Stimulated activated naive CD4-positive, alpha-beta T cell treated with Interleukin-2 at 50 U/mL for 16 hours (primary cell): ENCODE results near the gene XKR7.

Source experiments
- DNase-seq: peaks from one replicate; lab custom pipeline; 2025; lab: John Stamatoyannopoulos, UW

The XKR7 gene

DNA sequence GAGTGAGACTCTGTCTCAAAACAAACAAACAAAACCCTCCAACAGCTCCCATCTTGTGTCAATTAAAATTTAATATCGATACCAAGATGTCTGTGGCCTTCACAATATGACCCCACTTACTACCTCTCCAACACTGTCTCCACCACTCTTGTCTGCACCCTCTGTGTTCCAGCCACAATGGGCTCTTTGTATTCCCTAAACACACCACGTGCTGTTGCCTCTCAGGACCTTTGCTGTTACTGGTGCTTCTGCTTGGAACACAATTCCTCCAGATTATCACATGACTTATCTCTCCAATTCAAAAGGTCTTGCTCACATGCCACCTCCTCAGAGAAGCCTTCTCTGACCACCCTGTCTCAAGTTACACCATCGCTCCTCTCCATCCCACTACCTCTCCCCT lies 78.0 kb downstream of the XKR7 start:
- no peak for DNase-seq

DNA sequence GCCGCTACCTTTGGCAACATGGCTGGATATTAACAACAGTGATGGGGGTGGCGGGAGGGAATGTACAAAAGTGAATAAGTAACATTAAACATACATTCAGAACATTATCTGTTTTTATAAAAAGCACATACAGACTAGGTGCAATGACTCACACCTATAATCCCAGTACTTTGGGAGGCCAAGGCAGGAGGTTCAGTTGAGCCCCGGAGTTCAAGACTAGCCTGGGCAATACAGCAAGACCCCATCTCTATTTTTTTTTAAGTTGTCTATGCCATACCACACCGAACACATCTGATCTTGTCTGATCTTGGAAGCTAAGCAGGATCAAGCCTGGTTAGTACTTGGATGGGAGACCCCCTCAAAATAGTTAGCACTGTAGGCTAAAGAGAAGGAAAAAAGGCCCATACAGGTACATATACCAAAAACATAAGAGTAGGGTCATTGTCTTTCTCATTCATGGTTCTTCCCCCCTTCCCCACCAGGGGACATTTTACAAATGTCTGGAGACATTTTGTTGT lies 82.4 kb downstream of the XKR7 start:
- DNase-seq, result no peak

DNA sequence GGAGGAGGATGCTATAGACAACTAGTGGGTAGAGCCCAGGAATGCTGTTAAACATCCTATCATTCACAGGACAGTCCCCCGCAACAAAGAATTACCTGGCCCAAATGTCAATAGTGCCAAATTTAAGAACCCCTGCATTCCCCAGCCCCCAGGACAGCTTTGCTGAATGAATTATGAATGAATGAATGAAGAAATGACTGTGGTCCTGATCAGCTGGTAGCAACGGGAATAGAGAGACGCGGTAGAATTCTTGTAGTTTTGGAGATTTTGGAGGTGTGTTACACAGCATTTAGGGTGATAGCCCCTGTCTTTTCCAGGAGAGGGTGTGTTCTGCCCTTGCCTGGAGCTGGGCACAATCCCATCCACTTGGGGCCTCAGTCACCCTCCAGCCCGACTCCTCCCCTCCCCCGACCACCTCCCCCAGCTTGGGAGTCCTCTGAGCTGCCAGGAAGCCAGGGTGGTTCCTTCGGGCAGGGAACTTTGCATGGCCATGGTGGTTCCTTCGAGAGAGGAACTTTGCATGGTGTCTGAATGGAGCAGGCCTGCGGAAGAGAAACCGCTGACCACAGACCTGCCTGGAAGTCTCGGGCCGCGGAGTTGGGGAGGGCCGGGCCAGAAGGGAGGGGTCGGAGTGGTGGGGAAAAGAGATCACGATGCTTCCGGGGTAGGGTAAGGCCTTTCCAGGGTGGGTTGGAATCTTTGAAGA lies 83.1 kb downstream of the XKR7 start:
- DNase-seq, result no peak

DNA sequence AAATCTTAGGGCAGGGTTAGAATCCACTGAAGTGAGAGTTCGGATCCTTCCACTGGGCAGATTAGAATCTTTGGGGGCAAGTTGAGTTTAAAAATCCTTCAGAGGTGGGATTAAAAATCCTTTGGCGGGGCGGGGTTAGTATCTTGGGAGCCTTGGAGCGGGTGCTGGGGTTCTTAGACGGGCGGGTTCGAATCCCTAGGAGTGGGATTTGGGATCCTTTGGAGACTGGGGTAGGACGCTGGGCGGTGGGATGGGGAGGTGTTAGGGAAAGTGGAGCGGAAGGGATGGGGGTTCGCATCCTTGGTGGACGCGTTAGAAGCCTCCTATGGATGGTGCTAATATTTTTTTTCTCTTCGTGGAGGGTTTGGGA lies 83.8 kb downstream of the XKR7 start:
- DNase-seq, result no peak

DNA sequence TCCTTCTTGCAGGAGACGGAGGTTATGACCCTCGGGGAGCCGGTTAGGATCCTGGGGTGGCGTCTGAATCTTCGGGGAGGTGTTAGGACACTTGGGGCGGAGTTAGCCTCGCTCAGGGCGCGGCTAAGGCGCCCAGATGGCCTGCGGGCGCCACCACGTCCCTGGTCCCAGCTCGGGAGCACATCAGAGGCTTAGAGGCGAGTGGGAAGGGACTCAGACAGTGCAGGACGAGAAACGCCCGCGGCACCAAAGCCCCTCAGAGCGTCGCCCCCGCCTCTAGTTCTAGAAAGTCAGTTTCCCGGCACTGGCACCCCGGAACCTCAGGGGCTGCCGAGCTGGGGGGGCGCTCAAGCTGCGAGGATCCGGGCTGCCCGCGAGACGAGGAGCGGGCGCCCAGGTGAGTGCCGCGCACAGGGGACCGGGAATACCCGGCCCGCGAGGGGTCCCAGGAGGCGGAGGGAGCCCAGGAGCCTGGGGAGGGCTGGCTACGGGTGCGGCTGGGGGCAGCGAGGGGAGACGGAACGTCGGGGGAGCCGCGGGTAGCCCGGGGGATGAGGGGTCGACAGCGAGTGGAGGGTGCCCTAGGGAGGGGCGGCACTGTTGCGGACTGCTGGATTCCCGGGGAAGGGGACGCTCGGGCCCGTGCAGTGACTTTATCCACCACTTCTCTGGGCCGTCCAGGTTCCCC lies 84.3 kb downstream of the XKR7 start, which contains the start of gene HCK:
Gene HCK, plus strand, starts transcription at position 153 of the 688 bp plus-strand sequence.
- no peak for DNase-seq

DNA sequence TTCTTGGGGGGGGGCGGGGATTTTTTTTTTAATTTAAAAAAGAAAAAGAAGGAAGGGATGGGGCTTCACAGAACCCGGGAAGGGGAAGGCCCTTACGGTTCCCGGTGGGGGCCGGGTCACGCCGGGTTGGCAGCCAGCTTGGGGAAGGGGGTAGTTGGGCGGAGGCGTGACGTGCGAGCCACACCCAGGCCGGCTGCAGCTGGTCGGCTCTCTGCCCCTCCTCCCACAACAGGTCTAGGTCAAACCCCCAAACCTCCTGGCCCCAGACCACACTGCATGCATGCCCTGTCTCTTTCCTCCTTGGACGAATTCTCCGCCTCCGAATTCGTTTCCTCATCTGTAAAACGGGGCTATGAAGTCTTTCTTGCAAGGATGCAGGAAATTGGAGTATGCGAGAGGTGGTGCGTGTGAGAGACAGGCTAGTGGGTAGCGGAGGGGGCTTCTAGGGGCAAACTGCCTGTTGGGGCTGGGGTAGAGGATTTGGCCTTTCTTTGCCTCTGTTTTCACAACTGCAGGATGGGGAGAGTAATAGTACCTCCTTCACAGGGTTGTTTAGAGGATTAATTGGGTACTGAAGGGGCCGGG lies 84.9 kb downstream of the XKR7 start:
- DNase-seq, result no peak
